CD4-positive, CD25-positive, alpha-beta regulatory T cell (primary cell): ENCODE data around the gene ZFHX3. TPM values are rescaled to one million over a fixed set of nuclear protein-coding genes. Genes with fewer than 3 reads are reported as not detected.

ENCODE experiments used
- ATAC-seq, 2 donors: fragments of 150-1000 bp; cut with Tn5 transposase; one replicate each; pipeline ENCODE4 v1.10.0; 2021; ENCODE audit warnings: low read depth in 2 of 2, moderate number of reproducible peaks in 2 of 2, moderate library complexity in 1 of 2
- DNase-seq, 3 donors: peaks; one replicate each; pipeline versions ENCODE4 v3.0.0 to v3.0.0-alpha.2; 2012 to 2022; ENCODE audit warnings: mixed read lengths in 1 of 3
- H3K27ac ChIP-seq: one replicate; pipeline ENCODE4 v1.7.0; 2013; ENCODE audit warnings: mild to moderate bottlenecking, low read length; ENCODE audit not compliant: insufficient read depth, poor library complexity, severe bottlenecking
- H3K27me3 ChIP-seq: one replicate; pipeline ENCODE4 v1.7.0; 2013; ENCODE audit warnings: low read length; ENCODE audit not compliant: control insufficient read depth, insufficient read depth
- H3K36me3 ChIP-seq: one replicate; pipeline ENCODE4 v1.7.0; 2013; ENCODE audit warnings: mild to moderate bottlenecking, low read length, moderate library complexity; ENCODE audit not compliant: control insufficient read depth, insufficient read depth
- H3K4me1 ChIP-seq: 2 replicates; pipeline ENCODE4 v1.7.0; 2013; ENCODE audit warnings: mild to moderate bottlenecking, low read length; ENCODE audit not compliant: insufficient read depth, control insufficient read depth, poor library complexity, severe bottlenecking
- H3K4me3 ChIP-seq: one replicate; pipeline ENCODE4 v1.7.0; 2013; ENCODE audit warnings: low read depth, mild to moderate bottlenecking, low read length, moderate library complexity
- H3K9me3 ChIP-seq, 2 experiments: 1 replicate in 1 of 2; 2 replicates in 1 of 2; pipeline ENCODE4 v1.7.0; 2013; ENCODE audit warnings: low read length in 2 of 2, mild to moderate bottlenecking in 1 of 2, moderate library complexity in 1 of 2; ENCODE audit not compliant: control insufficient read depth in 2 of 2
- H3K27ac Mint-ChIP-seq, 3 donors: one replicate each; pipeline ENCODE4 v1.8.0; 2020 to 2022; ENCODE audit warnings: mild to moderate bottlenecking in 3 of 3, mixed read lengths in 3 of 3, moderate library complexity in 2 of 3
- H3K27me3 Mint-ChIP-seq: one replicate; pipeline ENCODE4 v1.8.0; 2022; ENCODE audit warnings: mild to moderate bottlenecking, mixed read lengths
- H3K36me3 Mint-ChIP-seq: one replicate; pipeline ENCODE4 v1.8.0; 2020; ENCODE audit warnings: mixed read lengths
- H3K4me1 Mint-ChIP-seq, 4 donors: one replicate each; pipeline ENCODE4 v1.8.0; 2020 to 2022; ENCODE audit warnings: mixed read lengths in 4 of 4, mild to moderate bottlenecking in 1 of 4
- H3K4me3 Mint-ChIP-seq, 4 donors: one replicate each; pipeline ENCODE4 v1.8.0; 2020 to 2022; ENCODE audit warnings: mild to moderate bottlenecking in 4 of 4, mixed read lengths in 4 of 4, moderate library complexity in 3 of 4
- H3K9me3 Mint-ChIP-seq, 7 donors: one replicate each; pipeline ENCODE4 v1.8.0; 2020 to 2022; ENCODE audit warnings: mixed read lengths in 7 of 7, mild to moderate bottlenecking in 3 of 7, moderate library complexity in 2 of 7
- polyA plus RNA-seq, 4 donors: library from polyadenylated mRNA; unstranded; fragments of 300-500 nt; fragmentation: Illumina TruSeq; gene quantifications; one replicate each; pipeline ENCODE4 v1.2.3, GENCODE V29; 2021
- total RNA-seq: library from RNA; stranded (reverse); gene quantifications from one replicate; pipeline ENCODE4 v1.2.3, GENCODE V29; 2022

The ZFHX3 gene
- total and polyA plus RNA-seq, 5 donors from 2014 or later = 0.01 to 0.94 (median 0.03) TPM; not detected in 1

GRCh38 chr16:72858665-72859493, 189.0 kb downstream of the ZFHX3 start:
- no peak for DNase-seq
- Histone ChIP-seq H3K9me3 (no peaks in the 10 kb centered on the region), H3K4me1 (no peaks in the 10 kb centered on the region), H3K27me3 (no peaks in the 10 kb centered on the region), H3K36me3 (no peaks in the 10 kb centered on the region), H3K4me3 (no peak overlapping the region), H3K27ac (no peak overlapping the region)
- Mint-ChIP-seq H3K4me3 (no peak overlapping the region), H3K36me3 (no peaks in the 10 kb centered on the region), H3K27me3 (peaks cover 7% of the 10 kb centered on the region), H3K9me3 (peaks cover 0 to 2% (median 0%) of the 10 kb centered on the region in 7 donors), H3K27ac (no peak overlapping the region), H3K4me1 (no peaks in the 10 kb centered on the region)
- ATAC-seq = no peak

- Histone ChIP-seq H3K27me3 (no peaks in the 10 kb centered on the region), H3K4me3 (no peak overlapping the region), H3K36me3 (no peaks in the 10 kb centered on the region), H3K27ac (no peak overlapping the region), H3K9me3 (no peaks in the 10 kb centered on the region), H3K4me1 (no peaks in the 10 kb centered on the region)
- H3K4me3 Mint-ChIP-seq = no peak overlapping the region
- H3K36me3 Mint-ChIP-seq = no peaks in the 10 kb centered on the region
- no peaks in the 10 kb centered on the region for H3K4me1 Mint-ChIP-seq
- DNase-seq (no peak), ATAC-seq (no peak)
- peaks cover 7% of the 10 kb centered on the region for H3K27me3 Mint-ChIP-seq
- H3K9me3 Mint-ChIP-seq = peaks cover 0 to 2% (median 0%) of the 10 kb centered on the region in 7 donors
- no peak overlapping the region for H3K27ac Mint-ChIP-seq
Measured at GRCh38 chr16:72857834-72858664, 189.9 kb downstream of the ZFHX3 start.

- no peak overlapping the region for H3K4me3 ChIP-seq
- Mint-ChIP-seq H3K9me3 (no peaks in the 10 kb centered on the region), H3K36me3 (no peaks in the 10 kb centered on the region), H3K27ac (no peak overlapping the region), H3K4me1 (no peaks in the 10 kb centered on the region), H3K4me3 (no peak overlapping the region), H3K27me3 (peaks cover 7% of the 10 kb centered on the region)
- H3K36me3 ChIP-seq = no peaks in the 10 kb centered on the region
- ATAC-seq = no peak
- H3K9me3 ChIP-seq = no peaks in the 10 kb centered on the region
- H3K27me3 ChIP-seq = no peaks in the 10 kb centered on the region
- DNase-seq = peak in 1 of 3 donors; percentile 13
- H3K27ac ChIP-seq = no peak overlapping the region
- H3K4me1 ChIP-seq = no peaks in the 10 kb centered on the region
Measured at GRCh38 chr16:72856797-72857196, 191.1 kb downstream of the ZFHX3 start.

GRCh38 chr16:72854267-72854959, 193.5 kb downstream of the ZFHX3 start:
- H3K27ac Mint-ChIP-seq = no peak overlapping the region
- no peak overlapping the region for H3K4me3 ChIP-seq

GRCh38 chr16:72853575-72854266, 194.2 kb downstream of the ZFHX3 start:
- H3K4me3 Mint-ChIP-seq = no peak overlapping the region
- no peak overlapping the region for H3K27ac Mint-ChIP-seq
- no peaks in the 10 kb centered on the region for H3K9me3 ChIP-seq
- no peaks in the 10 kb centered on the region for H3K27me3 Mint-ChIP-seq
- H3K27ac ChIP-seq = no peak overlapping the region
- no peak for ATAC-seq
- no peak for DNase-seq
- H3K9me3 Mint-ChIP-seq = no peaks in the 10 kb centered on the region
- no peak overlapping the region for H3K4me3 ChIP-seq
- H3K4me1 ChIP-seq = no peaks in the 10 kb centered on the region
- H3K36me3 Mint-ChIP-seq = no peaks in the 10 kb centered on the region
- H3K4me1 Mint-ChIP-seq = no peaks in the 10 kb centered on the region
- no peaks in the 10 kb centered on the region for H3K36me3 ChIP-seq
- no peaks in the 10 kb centered on the region for H3K27me3 ChIP-seq

More at GRCh38 chr16:72854267-72854959, 193.5 kb downstream of the ZFHX3 start:
- Histone ChIP-seq H3K27ac (no peak overlapping the region), H3K4me1 (no peaks in the 10 kb centered on the region), H3K27me3 (no peaks in the 10 kb centered on the region), H3K36me3 (no peaks in the 10 kb centered on the region), H3K9me3 (no peaks in the 10 kb centered on the region)
- Mint-ChIP-seq H3K4me1 (no peaks in the 10 kb centered on the region), H3K4me3 (no peak overlapping the region), H3K36me3 (no peaks in the 10 kb centered on the region), H3K27me3 (peaks cover 3% of the 10 kb centered on the region), H3K9me3 (no peaks in the 10 kb centered on the region)
- DNase-seq (no peak), ATAC-seq (no peak)

GRCh38 chr16:72852421-72852820, 195.5 kb downstream of the ZFHX3 start:
- Histone ChIP-seq H3K4me1 (no peaks in the 10 kb centered on the region), H3K36me3 (no peaks in the 10 kb centered on the region), H3K27me3 (no peaks in the 10 kb centered on the region), H3K27ac (no peak overlapping the region), H3K9me3 (no peaks in the 10 kb centered on the region), H3K4me3 (no peak overlapping the region)
- ATAC-seq = no peak
- Mint-ChIP-seq H3K4me1 (no peaks in the 10 kb centered on the region), H3K4me3 (no peak overlapping the region), H3K9me3 (no peaks in the 10 kb centered on the region), H3K36me3 (no peaks in the 10 kb centered on the region), H3K27ac (no peak overlapping the region), H3K27me3 (no peaks in the 10 kb centered on the region)
- no peak for DNase-seq

- Mint-ChIP-seq H3K4me1 (no peaks in the 10 kb centered on the region), H3K36me3 (no peaks in the 10 kb centered on the region), H3K27ac (no peak overlapping the region), H3K9me3 (peaks cover 0 to 1% (median 0%) of the 10 kb centered on the region in 7 donors), H3K4me3 (no peak overlapping the region), H3K27me3 (no peaks in the 10 kb centered on the region)
- Histone ChIP-seq H3K27me3 (no peaks in the 10 kb centered on the region), H3K9me3 (no peaks in the 10 kb centered on the region), H3K36me3 (no peaks in the 10 kb centered on the region), H3K27ac (no peak overlapping the region), H3K4me3 (no peak overlapping the region), H3K4me1 (no peaks in the 10 kb centered on the region)
- ATAC-seq (no peak), DNase-seq (no peak)
Measured at GRCh38 chr16:72850853-72851252, 197.1 kb downstream of the ZFHX3 start.
